HepG2 (cell line): ENCODE results near the gene CD81.

Source experiments
- ATF1 ChIP-seq: IDR thresholded peaks from 2 replicates; pipeline ENCODE4 v1.6.1; 2016; ENCODE audit warnings: mild to moderate bottlenecking, control low read depth
- GLI4 ChIP-seq: sonication (generic); formaldehyde crosslinking; IDR thresholded peaks from 2 replicates; pipeline ENCODE4 v1.5.1; 2020; ENCODE audit warnings: missing genetic modification reagents, mild to moderate bottlenecking, moderate library complexity, borderline replicate concordance
- POLR2A ChIP-seq, 2 experiments: IDR thresholded peaks; 2 replicates each; pipeline ENCODE4 v1.6.1; 2011; ENCODE audit warnings: low read depth in 2 of 2, low read length in 2 of 2, mild to moderate bottlenecking in 1 of 2, moderate library complexity in 1 of 2; ENCODE audit not compliant: insufficient read depth in 1 of 2

DNA sequence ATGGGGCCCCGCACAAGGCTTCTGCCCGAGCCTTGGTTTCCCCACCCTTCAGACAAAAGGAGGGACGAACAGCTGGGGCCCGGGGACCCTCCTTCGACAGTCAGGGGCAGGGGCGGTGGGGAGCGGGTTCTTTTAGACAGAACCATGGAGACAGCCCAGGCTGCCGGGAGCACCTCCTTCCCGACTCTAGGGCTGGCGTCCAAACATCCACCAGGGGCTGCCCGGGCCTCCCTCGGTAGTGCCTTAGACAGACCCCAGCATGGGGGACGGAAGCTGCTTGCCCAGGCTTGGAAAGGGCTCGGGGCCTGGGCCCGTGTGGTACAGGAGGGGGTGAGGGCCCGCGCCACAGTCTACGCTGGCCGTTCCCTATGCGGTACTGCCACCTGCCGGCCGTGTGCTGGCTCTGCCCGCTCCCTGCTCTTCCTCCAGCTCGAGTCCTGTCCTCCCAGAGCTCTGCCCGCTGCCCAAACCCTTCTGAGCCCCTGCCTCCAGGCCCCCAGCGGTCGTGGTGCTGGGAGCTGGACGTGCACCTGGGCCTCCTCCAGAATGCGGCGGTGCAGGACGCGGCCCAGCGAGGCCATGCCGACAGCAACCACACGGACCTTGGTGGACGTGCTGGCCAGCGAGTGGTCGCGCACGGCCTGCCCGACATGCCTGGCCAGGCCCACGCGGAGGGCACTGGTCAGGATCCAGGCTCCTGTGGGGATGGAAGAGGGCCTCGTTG is 43.6 kb downstream of the CD81 start:
- TF ChIP-seq POLR2A (IDR thresholded peaks at IDR 0.05; ENCODE audit: insufficient read depth in 1 of 2, low read depth in 2 of 2, low read length in 2 of 2) (no peak), ATF1 (CRISPR knock-in tag) (no peak), GLI4 (CRISPR knock-in tag) (no peak)
